HG03378 (cell line): ENCODE data around the gene BCL7A.
"Not testable (repeated sequence)": the region's sequence is repeated elsewhere in the genome, so short reads cannot be mapped to it uniquely, and the experiment has no call there.

Experiments used
- ATAC-seq: cut with Tn5 transposase; IDR thresholded peaks from one replicate; pipeline ENCODE4 v1.9.1; 2021; ENCODE audit warnings: mild to moderate bottlenecking, moderate library complexity; ENCODE audit not compliant: unreplicated experiment

BCL7A gene

GRCh38 chr12:122021822-122022392 lies at the start of gene BCL7A:
TSS of gene BCL7A (plus strand) at chr12:122021884. CDS start at chr12:122022092, 208 bp downstream.
- ATAC-seq: no peak

- no peak for ATAC-seq
Measured at GRCh38 chr12:121974026-121974985, 47.4 kb upstream of the BCL7A start.

- no peak for ATAC-seq
Measured at GRCh38 chr12:121975021-121975420, 46.7 kb upstream of the BCL7A start.

GRCh38 chr12:121976950-121977349 lies 44.7 kb upstream of the BCL7A start:
- no peak for ATAC-seq

- no peak for ATAC-seq
Measured at GRCh38 chr12:121980191-121980891, 41.3 kb upstream of the BCL7A start.

GRCh38 chr12:121980892-121981272 lies 40.8 kb upstream of the BCL7A start:
- ATAC-seq: no peak

GRCh38 chr12:121981456-121981855 lies 40.2 kb upstream of the BCL7A start:
- no peak for ATAC-seq

- no peak for ATAC-seq
Measured at GRCh38 chr12:121982950-121983349, 38.7 kb upstream of the BCL7A start.

GRCh38 chr12:121983536-121984210 lies 38.0 kb upstream of the BCL7A start:
- no peak for ATAC-seq

GRCh38 chr12:121986489-121987245 lies 35.0 kb upstream of the BCL7A start:
- ATAC-seq: no peak

- not testable (repeated sequence) for ATAC-seq
Measured at GRCh38 chr12:121988519-121988918, 33.2 kb upstream of the BCL7A start.

- ATAC-seq: no peak
Measured at GRCh38 chr12:121989276-121990113, 32.2 kb upstream of the BCL7A start.

GRCh38 chr12:121990114-121990647 lies 31.5 kb upstream of the BCL7A start:
- ATAC-seq: no peak

GRCh38 chr12:121990692-121991603 lies 30.7 kb upstream of the BCL7A start:
- peak; percentile 72 for ATAC-seq

GRCh38 chr12:121992059-121992879 lies 29.4 kb upstream of the BCL7A start:
- peak; percentile 84 for ATAC-seq

- ATAC-seq: no peak
Measured at GRCh38 chr12:121996050-121996944, 25.4 kb upstream of the BCL7A start.
